IPS-15b (cell line): ENCODE measurements around the gene CRYGN.

Experiments used
- H3K27me3 ChIP-seq: one replicate; pipeline ENCODE4 v1.6.1; 2013; ENCODE audit warnings: low read length; ENCODE audit not compliant: control insufficient read depth, insufficient read depth
- H3K36me3 ChIP-seq: one replicate; pipeline ENCODE4 v1.6.1; 2013; ENCODE audit warnings: low read length; ENCODE audit not compliant: control insufficient read depth, insufficient read depth
- H3K4me1 ChIP-seq: one replicate; pipeline ENCODE4 v1.6.1; 2013; ENCODE audit warnings: mild to moderate bottlenecking, low read length; ENCODE audit not compliant: control insufficient read depth, insufficient read depth
- H3K4me3 ChIP-seq: one replicate; pipeline ENCODE4 v1.5.1; 2013; ENCODE audit warnings: low read depth, low read length
- H3K9ac ChIP-seq: one replicate; pipeline ENCODE4 v1.6.1; 2013; ENCODE audit warnings: low read depth, mild to moderate bottlenecking, low read length
- H3K9me3 ChIP-seq: one replicate; pipeline ENCODE4 v1.6.1; 2013; ENCODE audit warnings: mild to moderate bottlenecking, low read length; ENCODE audit not compliant: control insufficient read depth, insufficient read depth

CRYGN gene

DNA sequence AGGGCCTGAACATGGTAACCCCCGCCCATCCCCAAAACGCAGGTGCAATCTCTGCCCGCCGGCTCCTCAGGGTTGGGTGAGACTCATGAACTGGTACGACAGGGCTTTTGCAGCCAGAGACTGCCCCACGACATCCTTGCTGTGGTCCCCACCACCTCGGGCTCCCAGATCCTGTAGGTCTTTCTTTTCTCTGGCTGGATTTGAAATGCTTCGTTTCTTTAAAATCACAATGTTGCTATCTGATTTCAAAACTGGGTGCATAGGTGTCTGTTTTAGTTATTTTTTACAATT is 52.0 kb downstream of the CRYGN start:
- Histone ChIP-seq H3K9me3 (no peaks in the 10 kb centered on the region), H3K27me3 (peaks cover 7% of the 10 kb centered on the region), H3K4me3 (no peak overlapping the region), H3K4me1 (no peaks in the 10 kb centered on the region), H3K36me3 (no peaks in the 10 kb centered on the region), H3K9ac (no peak overlapping the region)

- H3K27me3 ChIP-seq: peaks cover 13% of the 10 kb centered on the region
- no peak overlapping the region for H3K4me3 ChIP-seq
- H3K4me1 ChIP-seq: no peaks in the 10 kb centered on the region
- no peak overlapping the region for H3K9ac ChIP-seq
- H3K9me3 ChIP-seq: no peaks in the 10 kb centered on the region
- no peaks in the 10 kb centered on the region for H3K36me3 ChIP-seq
Measured at GRCh38 chr7:151387161-151388006, 52.6 kb downstream of the CRYGN start.

DNA sequence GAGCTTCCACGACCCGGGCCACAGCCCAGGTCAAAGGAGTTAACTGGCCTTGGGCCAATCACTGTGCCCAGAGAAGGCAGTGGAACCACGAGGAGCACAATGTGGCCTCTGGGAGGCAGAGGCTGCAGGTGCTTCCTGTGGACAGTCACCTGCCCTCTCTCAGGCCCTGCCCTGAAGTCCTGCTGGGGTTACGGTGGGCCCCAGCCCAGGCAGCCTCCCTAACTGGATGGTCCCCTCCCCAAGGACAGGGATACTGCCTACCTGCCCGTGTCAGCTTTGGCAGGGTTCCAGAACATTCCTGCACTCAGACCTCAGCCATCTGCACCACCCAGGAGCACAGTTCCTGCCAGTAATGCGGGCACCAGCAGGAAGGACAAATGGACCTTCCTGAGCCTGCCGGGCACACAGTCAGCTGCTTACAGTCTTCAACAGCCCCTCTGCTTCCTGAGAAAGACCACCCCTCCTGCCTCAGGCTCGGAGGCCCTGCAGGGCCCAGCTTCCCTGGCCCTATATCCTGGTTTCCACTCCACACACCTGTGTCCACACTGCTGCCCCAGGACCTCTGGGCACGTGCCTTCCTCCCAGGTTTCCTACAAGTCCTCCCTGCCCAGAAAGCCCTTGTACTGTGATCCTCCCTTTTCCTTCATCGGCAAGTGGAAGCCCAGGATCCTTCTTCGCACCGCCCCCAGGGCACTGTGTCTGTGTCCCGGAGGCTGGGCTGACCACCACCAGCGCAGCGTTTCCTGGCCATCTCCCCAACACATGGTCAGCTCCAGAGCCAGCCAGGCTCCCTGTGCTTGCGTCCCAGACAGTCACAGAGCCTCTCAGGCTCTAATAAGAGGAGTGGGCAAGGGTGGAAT is 53.4 kb downstream of the CRYGN start:
- Histone ChIP-seq H3K4me3 (no peak overlapping the region), H3K9me3 (no peaks in the 10 kb centered on the region), H3K27me3 (peaks cover 21% of the 10 kb centered on the region), H3K36me3 (no peaks in the 10 kb centered on the region), H3K4me1 (no peaks in the 10 kb centered on the region), H3K9ac (no peak overlapping the region)

DNA sequence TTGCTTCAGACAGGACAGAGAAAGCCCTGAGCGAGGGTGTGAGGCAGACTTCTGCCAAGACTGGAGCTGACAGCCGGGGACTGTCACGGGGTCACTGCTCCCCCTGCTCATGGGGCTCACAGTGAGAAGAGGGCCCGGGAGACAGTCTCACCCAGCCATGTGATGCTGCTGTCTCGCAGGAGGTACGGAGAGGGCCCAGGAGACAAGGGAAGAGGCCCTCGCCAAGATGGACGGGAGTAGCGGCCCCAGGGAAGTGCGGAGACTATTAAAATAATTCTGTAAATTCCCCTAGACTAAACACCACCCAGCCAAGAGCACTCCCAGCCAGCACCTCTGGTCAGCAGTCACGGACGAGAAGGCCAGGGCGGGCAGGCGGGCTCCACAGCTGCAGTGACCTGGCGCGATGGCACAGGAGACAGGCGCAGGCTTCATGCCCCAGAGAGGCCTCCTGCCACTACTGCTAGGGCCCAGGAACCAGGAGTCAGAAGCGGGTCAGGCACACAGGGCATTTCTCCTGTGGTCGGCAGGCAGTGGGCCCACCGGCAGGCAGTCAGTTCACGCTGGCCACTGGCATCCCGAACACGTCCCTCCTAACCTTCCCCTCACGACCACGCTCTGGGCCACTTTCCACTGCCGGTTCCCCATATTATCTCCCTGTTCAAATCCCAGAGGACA is 54.2 kb downstream of the CRYGN start:
- Histone ChIP-seq H3K4me3 (no peak overlapping the region), H3K4me1 (peaks cover 3% of the 10 kb centered on the region), H3K9ac (no peak overlapping the region), H3K27me3 (peaks cover 21% of the 10 kb centered on the region), H3K9me3 (no peaks in the 10 kb centered on the region), H3K36me3 (no peaks in the 10 kb centered on the region)

- H3K9me3 ChIP-seq: no peaks in the 10 kb centered on the region
- H3K36me3 ChIP-seq: no peaks in the 10 kb centered on the region
- peaks cover 5% of the 10 kb centered on the region for H3K4me1 ChIP-seq
- H3K4me3 ChIP-seq: no peak overlapping the region
- no peak overlapping the region for H3K9ac ChIP-seq
- peaks cover 21% of the 10 kb centered on the region for H3K27me3 ChIP-seq
Measured at GRCh38 chr7:151384776-151385625, 54.9 kb downstream of the CRYGN start.

GRCh38 chr7:151384352-151384697 is 55.6 kb downstream of the CRYGN start:
- H3K27me3 ChIP-seq: peaks cover 21% of the 10 kb centered on the region
- H3K4me1 ChIP-seq: peaks cover 5% of the 10 kb centered on the region
- no peaks in the 10 kb centered on the region for H3K36me3 ChIP-seq
- H3K9ac ChIP-seq: no peak overlapping the region
- no peak overlapping the region for H3K4me3 ChIP-seq
- H3K9me3 ChIP-seq: no peaks in the 10 kb centered on the region

- Histone ChIP-seq H3K9me3 (no peaks in the 10 kb centered on the region), H3K27me3 (peaks cover 21% of the 10 kb centered on the region), H3K4me3 (no peak overlapping the region), H3K4me1 (peaks cover 5% of the 10 kb centered on the region), H3K36me3 (no peaks in the 10 kb centered on the region), H3K9ac (no peak overlapping the region)
Measured at GRCh38 chr7:151383638-151384351, 56.1 kb downstream of the CRYGN start.

DNA sequence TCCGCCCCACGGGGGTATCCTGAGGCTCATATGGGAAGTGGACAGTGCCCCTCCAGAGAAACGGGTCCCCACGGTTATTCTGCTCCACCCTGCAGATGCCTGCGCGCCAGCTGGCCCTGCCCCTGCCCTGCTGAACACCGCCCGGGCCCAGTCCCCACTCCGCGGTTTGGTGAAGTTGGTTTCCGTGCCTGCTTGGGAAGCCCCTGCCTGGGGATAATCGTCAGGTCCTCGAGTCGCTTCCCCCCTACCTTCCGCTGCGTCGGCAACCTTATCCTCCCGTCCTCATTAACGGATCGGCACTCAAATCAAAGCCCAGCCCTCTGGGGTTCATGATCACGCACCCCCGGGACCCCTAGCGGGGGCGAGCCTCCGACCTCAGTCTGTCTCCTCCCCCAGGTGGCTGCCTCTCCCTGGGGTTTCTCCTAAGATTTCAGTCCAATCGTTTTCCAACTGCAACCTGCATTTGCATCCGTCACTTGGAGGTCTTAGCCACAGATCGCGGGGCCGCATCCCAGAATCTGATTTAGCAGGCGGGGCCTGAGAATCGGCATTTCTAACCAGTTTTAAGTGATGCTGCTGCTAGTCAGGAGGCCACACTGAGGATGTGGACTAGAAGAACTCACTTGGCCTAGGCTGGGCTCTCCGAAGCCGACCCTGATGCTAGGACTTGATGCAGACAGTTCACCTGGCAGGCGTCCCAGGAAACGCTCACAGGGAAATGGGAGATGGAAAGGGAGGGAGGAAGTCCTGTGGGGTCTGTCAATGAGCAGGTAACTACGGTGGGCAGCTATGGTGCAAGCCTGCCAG is 57.7 kb downstream of the CRYGN start:
- H3K27me3 ChIP-seq: peaks cover 21% of the 10 kb centered on the region
- peak overlapping the region; percentile 33 for H3K4me3 ChIP-seq
- H3K9ac ChIP-seq: no peak overlapping the region
- peaks cover 2% of the 10 kb centered on the region for H3K36me3 ChIP-seq
- H3K9me3 ChIP-seq: no peaks in the 10 kb centered on the region
- peaks cover 5% of the 10 kb centered on the region for H3K4me1 ChIP-seq

DNA sequence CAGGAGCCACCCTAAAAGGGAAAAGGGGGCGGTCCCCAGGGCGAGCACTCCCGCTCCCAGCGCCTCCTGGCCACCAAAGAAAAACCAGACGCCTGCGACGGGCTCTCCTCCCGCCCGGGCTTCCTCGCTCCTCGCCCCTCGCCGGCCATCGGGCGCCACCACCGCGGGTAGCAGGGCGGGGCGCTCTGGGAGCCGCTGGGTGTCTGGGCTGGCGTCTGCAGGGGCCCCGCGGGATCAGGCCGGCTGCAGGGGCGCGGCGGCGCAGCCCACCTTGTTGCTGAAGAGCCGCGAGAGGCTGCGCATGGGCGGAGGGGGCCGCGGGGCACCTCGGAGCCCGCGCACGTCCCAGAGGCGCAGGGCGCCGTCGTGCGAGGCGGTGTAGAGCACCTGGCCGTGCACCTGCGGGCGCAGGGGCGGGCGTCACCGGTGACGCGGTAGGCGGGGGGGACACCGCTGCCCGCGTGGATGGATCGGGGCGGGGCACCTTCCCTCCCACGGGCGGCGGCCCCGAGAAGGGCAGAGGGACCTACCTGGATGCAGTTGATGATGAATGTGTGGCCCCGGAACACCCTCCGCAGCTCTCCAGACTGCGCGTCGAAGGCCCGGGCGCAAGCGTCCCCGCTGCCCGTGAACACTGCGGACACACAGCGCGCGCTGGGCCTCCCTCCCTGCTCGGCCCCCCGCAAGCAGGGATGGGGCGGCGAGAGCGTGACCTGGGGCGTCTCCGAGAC is 58.4 kb downstream of the CRYGN start:
- peaks cover 5% of the 10 kb centered on the region for H3K4me1 ChIP-seq
- H3K27me3 ChIP-seq: peaks cover 21% of the 10 kb centered on the region
- peak overlapping the region; percentile 33 for H3K4me3 ChIP-seq
- H3K36me3 ChIP-seq: peaks cover 7% of the 10 kb centered on the region
- no peaks in the 10 kb centered on the region for H3K9me3 ChIP-seq
- H3K9ac ChIP-seq: no peak overlapping the region

GRCh38 chr7:151381098-151381347 is 58.9 kb downstream of the CRYGN start:
- H3K27me3 ChIP-seq: peaks cover 21% of the 10 kb centered on the region
- no peak overlapping the region for H3K9ac ChIP-seq
- peaks cover 5% of the 10 kb centered on the region for H3K4me1 ChIP-seq
- peaks cover 12% of the 10 kb centered on the region for H3K36me3 ChIP-seq
- peak overlapping the region; percentile 33 for H3K4me3 ChIP-seq
- H3K9me3 ChIP-seq: no peaks in the 10 kb centered on the region
